Measurements from ENCODE around the gene TMEM161B.

DNA sequence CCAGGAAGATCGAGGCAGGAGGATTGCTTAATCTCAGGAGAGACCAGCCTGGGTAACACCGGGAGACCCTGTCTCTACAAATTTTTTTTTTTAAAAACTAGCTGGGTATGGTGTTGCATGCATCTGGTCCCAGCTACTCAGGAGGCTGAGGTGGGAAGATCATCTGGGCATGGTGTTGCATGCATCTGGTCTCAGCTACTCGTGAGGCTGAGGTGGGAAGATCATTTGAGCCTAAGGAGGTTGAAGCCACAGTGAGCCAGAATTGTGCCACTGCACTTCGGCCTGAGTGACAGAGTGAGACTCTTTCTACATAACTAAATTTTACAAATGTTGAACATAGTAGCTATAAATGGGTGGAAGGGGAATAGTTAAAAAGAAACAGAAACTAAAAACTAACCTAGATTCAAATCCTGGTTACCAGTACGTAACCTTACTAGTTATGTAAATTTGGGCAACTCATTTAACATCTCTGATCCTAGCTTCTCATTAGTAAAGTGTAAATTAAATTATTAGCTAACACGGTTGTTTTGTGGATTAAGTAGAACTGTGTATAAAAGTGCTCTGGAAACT is 41.7 kb downstream of the TMEM161B start:
- no peak for TF ChIP-seq POLR2AphosphoS5 (IDR thresholded peaks at IDR 0.05)
- no peak for TF ChIP-seq EP300 (IDR thresholded peaks at IDR 0.05)
- TF ChIP-seq, protein P1, sequence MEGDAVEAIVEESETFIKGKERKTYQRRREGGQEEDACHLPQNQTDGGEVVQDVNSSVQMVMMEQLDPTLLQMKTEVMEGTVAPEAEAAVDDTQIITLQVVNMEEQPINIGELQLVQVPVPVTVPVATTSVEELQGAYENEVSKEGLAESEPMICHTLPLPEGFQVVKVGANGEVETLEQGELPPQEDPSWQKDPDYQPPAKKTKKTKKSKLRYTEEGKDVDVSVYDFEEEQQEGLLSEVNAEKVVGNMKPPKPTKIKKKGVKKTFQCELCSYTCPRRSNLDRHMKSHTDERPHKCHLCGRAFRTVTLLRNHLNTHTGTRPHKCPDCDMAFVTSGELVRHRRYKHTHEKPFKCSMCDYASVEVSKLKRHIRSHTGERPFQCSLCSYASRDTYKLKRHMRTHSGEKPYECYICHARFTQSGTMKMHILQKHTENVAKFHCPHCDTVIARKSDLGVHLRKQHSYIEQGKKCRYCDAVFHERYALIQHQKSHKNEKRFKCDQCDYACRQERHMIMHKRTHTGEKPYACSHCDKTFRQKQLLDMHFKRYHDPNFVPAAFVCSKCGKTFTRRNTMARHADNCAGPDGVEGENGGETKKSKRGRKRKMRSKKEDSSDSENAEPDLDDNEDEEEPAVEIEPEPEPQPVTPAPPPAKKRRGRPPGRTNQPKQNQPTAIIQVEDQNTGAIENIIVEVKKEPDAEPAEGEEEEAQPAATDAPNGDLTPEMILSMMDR (IDR thresholded peaks at IDR 0.05): no peak
